ENCODE data around the gene PPP1R3E.

The PPP1R3E gene

DNA sequence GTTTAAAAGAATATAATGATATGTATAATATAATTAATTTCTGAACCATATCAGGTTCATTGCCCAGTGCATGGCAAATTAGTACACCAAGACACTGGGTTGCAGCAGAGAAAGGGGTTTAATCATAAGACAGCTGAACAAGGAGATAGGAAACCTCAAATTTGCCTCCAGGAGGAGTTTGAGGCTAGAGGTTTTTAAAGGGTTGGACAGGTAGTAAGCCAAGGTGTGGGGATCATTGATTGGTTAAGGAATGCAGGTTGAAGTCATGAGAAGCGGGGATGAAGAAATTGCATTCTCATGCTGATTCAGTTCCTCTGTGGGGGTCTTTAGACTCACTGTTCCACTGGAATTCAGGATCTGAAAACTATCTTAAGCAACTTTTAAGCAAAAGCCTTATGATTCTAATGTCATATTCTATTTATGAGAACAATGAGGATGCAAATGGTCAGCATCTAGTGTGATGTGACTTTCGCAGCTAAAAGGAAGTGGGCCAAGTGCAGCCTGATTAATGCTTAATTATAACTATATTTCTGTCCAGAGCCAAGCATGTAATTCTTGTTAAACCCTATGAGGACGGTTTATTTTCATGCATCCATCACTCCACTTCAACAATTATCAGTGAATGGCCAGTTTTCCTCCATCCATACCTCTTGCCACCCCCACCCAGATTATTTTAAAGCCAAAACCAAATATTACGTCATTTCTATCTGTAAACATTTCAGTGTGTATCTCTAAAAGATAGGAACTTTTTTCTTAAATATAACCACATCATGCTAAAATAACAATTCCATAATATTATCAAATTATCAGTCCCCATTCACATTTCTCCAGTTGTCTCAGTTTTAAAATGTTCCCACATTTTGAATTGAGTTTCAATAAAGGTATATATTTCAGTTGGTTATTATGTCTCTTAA lies 50.0 kb downstream of the PPP1R3E start:
- Histone ChIP-seq H3K36me3 (ENCODE audit: low read depth) (no peaks in the 10 kb centered on the region), H3K9me3 (ENCODE audit: severe bottlenecking) (no peaks in the 10 kb centered on the region), H3K4me1 (ENCODE audit: insufficient read depth, poor library complexity, severe bottlenecking) (peaks cover 19% of the 10 kb centered on the region), H3K4me3 (ENCODE audit: severe bottlenecking) (no peak overlapping the region), H3K27me3 (ENCODE audit: insufficient read depth, poor library complexity, severe bottlenecking) (no peaks in the 10 kb centered on the region), H3K27ac (ENCODE audit: poor library complexity, severe bottlenecking) (peak overlapping the region; percentile 65)
- ATAC-seq (ENCODE audit: low read depth) (peak; percentile 79), DNase-seq (ENCODE audit: low spot score) (no peak)
- TF ChIP-seq, protein P1, sequence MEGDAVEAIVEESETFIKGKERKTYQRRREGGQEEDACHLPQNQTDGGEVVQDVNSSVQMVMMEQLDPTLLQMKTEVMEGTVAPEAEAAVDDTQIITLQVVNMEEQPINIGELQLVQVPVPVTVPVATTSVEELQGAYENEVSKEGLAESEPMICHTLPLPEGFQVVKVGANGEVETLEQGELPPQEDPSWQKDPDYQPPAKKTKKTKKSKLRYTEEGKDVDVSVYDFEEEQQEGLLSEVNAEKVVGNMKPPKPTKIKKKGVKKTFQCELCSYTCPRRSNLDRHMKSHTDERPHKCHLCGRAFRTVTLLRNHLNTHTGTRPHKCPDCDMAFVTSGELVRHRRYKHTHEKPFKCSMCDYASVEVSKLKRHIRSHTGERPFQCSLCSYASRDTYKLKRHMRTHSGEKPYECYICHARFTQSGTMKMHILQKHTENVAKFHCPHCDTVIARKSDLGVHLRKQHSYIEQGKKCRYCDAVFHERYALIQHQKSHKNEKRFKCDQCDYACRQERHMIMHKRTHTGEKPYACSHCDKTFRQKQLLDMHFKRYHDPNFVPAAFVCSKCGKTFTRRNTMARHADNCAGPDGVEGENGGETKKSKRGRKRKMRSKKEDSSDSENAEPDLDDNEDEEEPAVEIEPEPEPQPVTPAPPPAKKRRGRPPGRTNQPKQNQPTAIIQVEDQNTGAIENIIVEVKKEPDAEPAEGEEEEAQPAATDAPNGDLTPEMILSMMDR (IDR thresholded peaks at IDR 0.05; ENCODE audit: poor library complexity, severe bottlenecking): no peak

DNA sequence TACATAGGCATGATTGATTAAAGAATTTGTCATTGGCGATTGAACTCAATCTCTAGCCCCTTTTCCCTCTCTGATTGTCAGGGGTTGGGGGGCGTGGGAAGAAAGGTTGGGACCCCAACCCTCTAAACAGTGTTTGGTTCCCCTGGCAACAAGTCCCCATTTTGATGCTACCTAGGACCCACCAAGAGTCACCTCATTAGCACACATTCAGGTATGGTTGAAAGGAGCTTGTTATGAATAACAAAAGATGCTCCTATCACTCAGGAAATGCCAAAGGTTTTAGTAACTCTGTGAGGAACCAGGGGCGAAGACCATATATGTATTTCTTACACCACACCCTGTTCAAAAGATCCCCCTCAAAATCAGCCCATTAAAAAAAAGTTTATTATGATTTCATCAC lies 50.7 kb downstream of the PPP1R3E start:
- H3K27ac ChIP-seq (ENCODE audit: poor library complexity, severe bottlenecking): peak overlapping the region; percentile 65
- DNase-seq (ENCODE audit: low spot score): no peak

DNA sequence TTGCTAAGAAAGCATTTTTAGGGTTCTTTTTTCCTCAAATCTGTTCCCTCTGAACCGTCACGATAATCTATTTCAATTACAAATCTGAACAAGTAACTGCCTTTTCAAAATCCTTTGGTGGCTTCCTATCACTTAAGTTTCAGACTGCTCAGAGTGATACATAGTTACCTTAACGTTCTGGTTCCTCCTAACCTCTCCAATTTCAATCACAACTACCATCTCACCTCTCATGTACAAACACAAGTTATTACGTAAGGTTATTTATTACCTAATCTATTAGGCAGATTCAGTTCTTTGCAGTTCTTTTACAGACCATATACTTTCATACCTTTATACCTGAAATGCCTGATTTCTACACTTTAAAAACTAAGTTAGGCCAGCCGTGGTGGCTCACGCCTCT lies 52.8 kb downstream of the PPP1R3E start:
- DNase-seq (ENCODE audit: low spot score) (no peak), ATAC-seq (ENCODE audit: low read depth) (peak; percentile 36; the same call in 2 of the 3 replicates)
- Histone ChIP-seq H3K36me3 (ENCODE audit: low read depth) (no peaks in the 10 kb centered on the region), H3K4me1 (ENCODE audit: insufficient read depth, poor library complexity, severe bottlenecking) (peaks cover 19% of the 10 kb centered on the region), H3K27ac (ENCODE audit: poor library complexity, severe bottlenecking) (no peak overlapping the region), H3K9me3 (ENCODE audit: severe bottlenecking) (no peaks in the 10 kb centered on the region), H3K4me3 (ENCODE audit: severe bottlenecking) (no peak overlapping the region), H3K27me3 (ENCODE audit: insufficient read depth, poor library complexity, severe bottlenecking) (no peaks in the 10 kb centered on the region)
- TF ChIP-seq, protein P1 (IDR thresholded peaks at IDR 0.05; ENCODE audit: poor library complexity, severe bottlenecking): no peak

More for the DNA sequence above, 50.7 kb downstream of the PPP1R3E start:
- ATAC-seq (ENCODE audit: low read depth): peak; percentile 94
- H3K9me3 ChIP-seq (ENCODE audit: severe bottlenecking): no peaks in the 10 kb centered on the region
- no peaks in the 10 kb centered on the region for H3K36me3 ChIP-seq (ENCODE audit: low read depth)
- no peak overlapping the region for H3K4me3 ChIP-seq (ENCODE audit: severe bottlenecking)
- peaks cover 19% of the 10 kb centered on the region for H3K4me1 ChIP-seq (ENCODE audit: insufficient read depth, poor library complexity, severe bottlenecking)
- TF ChIP-seq, protein P1 (IDR thresholded peaks at IDR 0.05; ENCODE audit: poor library complexity, severe bottlenecking): no peak
- H3K27me3 ChIP-seq (ENCODE audit: insufficient read depth, poor library complexity, severe bottlenecking): no peaks in the 10 kb centered on the region

DNA sequence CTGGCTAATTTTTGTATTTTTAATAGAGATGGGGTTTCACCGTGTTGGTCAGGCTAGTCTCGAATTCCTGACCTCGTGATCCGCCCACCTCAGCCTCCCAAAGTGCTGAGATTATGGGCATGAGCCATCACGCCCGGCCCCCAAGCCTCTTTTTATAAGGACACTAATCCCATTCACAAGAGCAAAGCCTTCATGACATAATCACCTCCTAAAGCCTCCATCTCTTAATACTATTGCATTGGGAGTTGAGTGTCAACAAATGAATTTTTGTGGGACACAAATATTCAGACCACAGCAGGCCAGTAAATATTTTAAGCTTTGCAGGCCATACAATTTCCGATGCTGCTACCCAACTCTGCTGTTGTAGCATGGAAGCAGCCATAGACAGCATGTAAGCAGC lies 54.1 kb downstream of the PPP1R3E start:
- H3K36me3 ChIP-seq (ENCODE audit: low read depth): no peaks in the 10 kb centered on the region
- no peaks in the 10 kb centered on the region for H3K27me3 ChIP-seq (ENCODE audit: insufficient read depth, poor library complexity, severe bottlenecking)
- H3K27ac ChIP-seq (ENCODE audit: poor library complexity, severe bottlenecking): no peak overlapping the region
- TF ChIP-seq, protein P1 (IDR thresholded peaks at IDR 0.05; ENCODE audit: poor library complexity, severe bottlenecking): no peak
- H3K9me3 ChIP-seq (ENCODE audit: severe bottlenecking): no peaks in the 10 kb centered on the region
- DNase-seq (ENCODE audit: low spot score) (no peak), ATAC-seq (ENCODE audit: low read depth) (no peak)
- peaks cover 19% of the 10 kb centered on the region for H3K4me1 ChIP-seq (ENCODE audit: insufficient read depth, poor library complexity, severe bottlenecking)
- H3K4me3 ChIP-seq (ENCODE audit: severe bottlenecking): no peak overlapping the region

Measured in RWPE2 (cell line).